ENCODE data around the gene RASA3. TPM values are rescaled to one million over a fixed set of nuclear protein-coding genes. Genes with fewer than 3 reads are reported as not detected.

RASA3 gene
- total and polyA plus RNA-seq, 9 of the 15 experiments (the other 6 are each of a cell fraction or from before 2014, with no cell fraction given), result 0.72 to 25.3 (median 14.4) TPM

DNA sequence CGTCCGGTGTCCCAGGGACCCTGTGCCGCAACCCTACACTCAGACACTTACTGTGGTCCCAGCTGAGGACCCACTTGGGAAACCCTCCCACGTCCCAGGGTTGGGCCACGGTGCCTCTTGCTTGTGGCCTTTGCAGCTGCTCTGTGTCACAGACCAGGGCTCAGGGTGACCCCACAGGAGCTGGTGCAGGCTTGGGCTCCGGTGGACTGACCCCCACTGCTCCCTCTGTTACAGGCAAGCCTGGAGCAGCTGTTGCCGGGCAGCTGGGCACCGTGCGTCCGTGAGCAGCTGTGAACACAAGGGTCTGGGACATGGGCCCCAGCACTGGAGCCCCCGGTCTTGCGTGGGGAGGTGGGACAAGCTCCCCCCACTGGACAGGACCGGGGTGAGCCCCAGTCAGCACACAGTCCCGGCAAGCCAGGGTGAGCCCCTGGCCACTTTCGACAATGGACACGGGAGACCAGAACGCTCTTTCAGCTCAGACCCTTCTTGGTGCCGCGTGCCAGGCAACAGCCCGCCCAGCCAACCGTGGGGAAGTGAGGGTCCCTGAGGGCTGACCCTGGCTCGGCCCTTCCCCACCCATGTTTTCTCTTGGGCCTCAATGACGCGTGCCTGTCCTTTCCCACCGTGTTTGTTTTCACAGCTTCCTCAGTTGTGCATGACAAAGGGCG lies 92.8 kb downstream of the RASA3 start (continued):
- no peak for TF ChIP-seq JUND (IDR thresholded peaks at IDR 0.05; ENCODE audit: borderline replicate concordance, low read depth, low read length)
- TF ChIP-seq JUND (tag; IDR thresholded peaks at IDR 0.05; ENCODE audit: borderline replicate concordance, low read depth, low read length), result no peak
- no peak for TF ChIP-seq U2AF2 (optimal IDR thresholded peaks at IDR 0.05; ENCODE audit: low read depth, low read length)

DNA sequence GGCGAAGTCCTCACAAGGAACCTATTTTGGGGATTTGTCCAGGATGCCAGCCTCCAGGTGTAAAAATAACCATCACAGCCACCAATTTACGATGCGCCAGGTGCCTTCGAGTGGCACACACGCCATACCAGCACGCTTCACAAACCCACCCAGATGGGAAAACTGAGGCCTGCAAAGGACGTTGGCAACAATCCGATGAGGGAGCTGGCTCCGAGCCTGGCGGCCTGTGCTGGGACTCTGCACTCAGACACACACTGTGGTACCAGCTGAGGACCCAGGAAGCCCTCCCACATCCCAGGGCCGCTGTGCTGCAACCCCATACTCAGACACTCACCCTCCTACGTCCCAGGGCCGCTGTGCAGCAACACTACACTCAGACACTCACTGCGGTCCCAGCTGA lies 93.5 kb downstream of the RASA3 start:
- no peak for ATAC-seq
- H3K4me2 ChIP-seq (ENCODE audit: insufficient read depth, low read length), result no peak overlapping the region
- POLR2A ChIA-PET, result interaction anchor here (0.6 kb wide), 1 partner anchor 82 kb away, joined by 3 read pairs; no protein-coding TSS in a partner anchor
- 95% methylated on average over 11 of the region's 14 CpGs for WGBS (ENCODE audit: insufficient coverage, low coverage, missing lambda C conversion rate)
- no peak overlapping the region for H3K27ac ChIP-seq (ENCODE audit: extremely low read depth, low read depth, low read length)
- no peaks in the 10 kb centered on the region for H3K27me3 ChIP-seq (ENCODE audit: control insufficient read depth in 2 of 2, insufficient read depth in 2 of 2, low read length in 2 of 2)
- in situ Hi-C loops (cut with MboI) (no loop called here), intact Hi-C loops (cut with micrococcal nuclease) (no loop called here)
- H3K36me3 ChIP-seq (ENCODE audit: control insufficient read depth, insufficient read depth, low read length), result peaks cover 5% of the 10 kb centered on the region; the same call in 1 of the 3 replicates
- no peaks in the 10 kb centered on the region for H3K9me1 ChIP-seq (ENCODE audit: control insufficient read depth, insufficient read depth, low read length)
- H2AFZ ChIP-seq (ENCODE audit: low read depth, low read length), result no peak overlapping the region
- H3K9me3 ChIP-seq (replicated peaks; ENCODE audit: control insufficient read depth, insufficient read depth, low read depth, low read length), result 0 out of 2 replicates have a peak, but pooled peaks cover 1% of the 10 kb centered on the region
- no peak overlapping the region for H3K9ac ChIP-seq (ENCODE audit: insufficient read depth in 1 of 2, low read depth in 2 of 2, low read length in 2 of 2)
- no peaks in the 10 kb centered on the region; the same call in 2 of the 3 replicates for H3K79me2 ChIP-seq (ENCODE audit: control insufficient read depth, insufficient read depth, low read length)
- no peaks in the 10 kb centered on the region; a peak in 1 of 5 replicates for H3K4me1 ChIP-seq (replicated peaks in 1 of 2; ENCODE audit: control insufficient read depth in 2 of 2, insufficient read depth in 2 of 2, low read length in 2 of 2)
- FAIRE-seq, result no peak
- CTCF ChIA-PET (ENCODE audit: low intra/inter-chr PET ratio), result no interaction called here
- no peak overlapping the region for H3K4me3 ChIP-seq
- DNase-seq (ENCODE audit: extremely low read depth in 1 of 4, low spot score in 3 of 4), result no peak
- BruUV-seq (replicated peaks), result no TSS peak
- H4K20me1 ChIP-seq (replicated peaks; ENCODE audit: control insufficient read depth, insufficient read depth, low read length), result no peaks in the 10 kb centered on the region
- TF ChIP-seq GABPB2 (CRISPR knock-in tag; conservative IDR thresholded peaks at IDR 0.05) (no peak), JUNB (CRISPR knock-in tag; conservative IDR thresholded peaks at IDR 0.05) (no peak), ZNF511 (CRISPR knock-in tag; IDR thresholded peaks at IDR 0.05) (no peak), NCOA6 (IDR thresholded peaks at IDR 0.05) (no peak), E2F8 (IDR thresholded peaks at IDR 0.05; ENCODE audit: low read depth, partially characterized antibody) (no peak), ZNF212 (CRISPR knock-in tag; IDR thresholded peaks at IDR 0.05) (no peak), ATF6 (CRISPR knock-in tag; IDR thresholded peaks at IDR 0.05) (no peak), ZNF644 (tag; IDR thresholded peaks at IDR 0.05; ENCODE audit: low read depth) (no peak), TCF7L2 (IDR thresholded peaks at IDR 0.05; ENCODE audit: low read depth, low read length) (no peak)
- TF ChIP-seq, protein P1, sequence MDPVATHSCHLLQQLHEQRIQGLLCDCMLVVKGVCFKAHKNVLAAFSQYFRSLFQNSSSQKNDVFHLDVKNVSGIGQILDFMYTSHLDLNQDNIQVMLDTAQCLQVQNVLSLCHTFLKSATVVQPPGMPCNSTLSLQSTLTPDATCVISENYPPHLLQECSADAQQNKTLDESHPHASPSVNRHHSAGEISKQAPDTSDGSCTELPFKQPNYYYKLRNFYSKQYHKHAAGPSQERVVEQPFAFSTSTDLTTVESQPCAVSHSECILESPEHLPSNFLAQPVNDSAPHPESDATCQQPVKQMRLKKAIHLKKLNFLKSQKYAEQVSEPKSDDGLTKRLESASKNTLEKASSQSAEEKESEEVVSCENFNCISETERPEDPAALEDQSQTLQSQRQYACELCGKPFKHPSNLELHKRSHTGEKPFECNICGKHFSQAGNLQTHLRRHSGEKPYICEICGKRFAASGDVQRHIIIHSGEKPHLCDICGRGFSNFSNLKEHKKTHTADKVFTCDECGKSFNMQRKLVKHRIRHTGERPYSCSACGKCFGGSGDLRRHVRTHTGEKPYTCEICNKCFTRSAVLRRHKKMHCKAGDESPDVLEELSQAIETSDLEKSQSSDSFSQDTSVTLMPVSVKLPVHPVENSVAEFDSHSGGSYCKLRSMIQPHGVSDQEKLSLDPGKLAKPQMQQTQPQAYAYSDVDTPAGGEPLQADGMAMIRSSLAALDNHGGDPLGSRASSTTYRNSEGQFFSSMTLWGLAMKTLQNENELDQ (CRISPR knock-in tag; IDR thresholded peaks at IDR 0.05; ENCODE audit: borderline replicate concordance), result no peak

Data from K562 (cell line).